Muscle layer of duodenum (tissue), 2 donors: ENCODE measurements around the gene OR5B17.

ENCODE experiments used
- H3K27ac ChIP-seq: one replicate; pipeline ENCODE4 v1.7.0; 2013; ENCODE audit warnings: mild to moderate bottlenecking, low read length
- H3K27me3 ChIP-seq: one replicate; pipeline ENCODE4 v1.7.0; 2013; ENCODE audit warnings: low read depth, mild to moderate bottlenecking, control low read depth, low read length
- H3K36me3 ChIP-seq, 2 donors: one replicate each; pipeline ENCODE4 v1.7.0; 2013; ENCODE audit warnings: low read length in 2 of 2, control low read depth in 1 of 2, mild to moderate bottlenecking in 1 of 2; ENCODE audit not compliant: insufficient read depth in 2 of 2, control insufficient read depth in 1 of 2
- H3K4me1 ChIP-seq, 2 donors: one replicate each; pipeline ENCODE4 v1.7.0; 2013; ENCODE audit warnings: low read length in 2 of 2, mild to moderate bottlenecking in 2 of 2, control low read depth in 1 of 2, moderate library complexity in 1 of 2; ENCODE audit not compliant: insufficient read depth in 2 of 2, control insufficient read depth in 1 of 2
- H3K4me3 ChIP-seq, 2 donors: one replicate each; pipeline ENCODE4 v1.7.0; 2013; ENCODE audit warnings: low read length in 2 of 2, low read depth in 1 of 2, mild to moderate bottlenecking in 1 of 2
- H3K9me3 ChIP-seq, 2 donors: one replicate each; pipeline ENCODE4 v1.7.0; 2013; ENCODE audit warnings: low read length in 2 of 2, control low read depth in 1 of 2, mild to moderate bottlenecking in 1 of 2; ENCODE audit not compliant: control insufficient read depth in 1 of 2
- donor health status: healthy.

OR5B17 gene

GRCh38 chr11:58318532-58318931 lies 40.3 kb downstream of the OR5B17 start:
- no peak overlapping the region for H3K4me3 ChIP-seq
- no peaks in the 10 kb centered on the region for H3K9me3 ChIP-seq
- no peak overlapping the region for H3K27ac ChIP-seq
- H3K4me1 ChIP-seq = no peaks in the 10 kb centered on the region
- H3K27me3 ChIP-seq = no peaks in the 10 kb centered on the region
- H3K36me3 ChIP-seq = no peaks in the 10 kb centered on the region

GRCh38 chr11:58316142-58316541 lies 42.7 kb downstream of the OR5B17 start:
- Histone ChIP-seq H3K27me3 (no peaks in the 10 kb centered on the region), H3K36me3 (no peaks in the 10 kb centered on the region), H3K27ac (no peak overlapping the region), H3K4me1 (no peaks in the 10 kb centered on the region), H3K9me3 (no peaks in the 10 kb centered on the region), H3K4me3 (no peak overlapping the region)
